Measurements from ENCODE around the gene MYH1.
"Not testable (repeated sequence)": the region's sequence is repeated elsewhere in the genome, so short reads cannot be mapped to it uniquely, and the experiment has no call there.

MYH1 gene

GRCh38 chr17:10550014-10550413, 31.7 kb upstream of the MYH1 start:
- H2BK5ac ChIP-seq (ENCODE audit: low read length) = no peak overlapping the region
- H3K4me2 ChIP-seq (ENCODE audit: low read length) = no peak overlapping the region
- H3K4me1 ChIP-seq (ENCODE audit: control insufficient read depth, low read depth, low read length) = no peaks in the 10 kb centered on the region
- H3K4ac ChIP-seq (ENCODE audit: low read depth, low read length) = no peak overlapping the region
- H3K27ac ChIP-seq (ENCODE audit: low read depth, low read length) = no peak overlapping the region
- H2BK120ac ChIP-seq (ENCODE audit: low read depth, low read length) = no peak overlapping the region
- DNase-seq = no peak
- no peak overlapping the region for H4K5ac ChIP-seq (ENCODE audit: low read length)
- H3K36me3 ChIP-seq (ENCODE audit: control insufficient read depth, insufficient read depth, low read length) = no peaks in the 10 kb centered on the region
- H3K27me3 ChIP-seq (ENCODE audit: insufficient read depth, low read length, poor library complexity) = no peaks in the 10 kb centered on the region
- H3K79me1 ChIP-seq (ENCODE audit: low read length) = no peaks in the 10 kb centered on the region
- H3K56ac ChIP-seq (ENCODE audit: low read length) = no peak overlapping the region
- no CpG with 5 or more reads among the region's 4 CpGs for WGBS (ENCODE audit: extremely low coverage, insufficient coverage, low lambda C conversion rate)
- H4K8ac ChIP-seq (ENCODE audit: low read depth, low read length) = no peak overlapping the region
- no peak overlapping the region for H3K23ac ChIP-seq (ENCODE audit: low read length)
- H2BK15ac ChIP-seq (replicated peaks; ENCODE audit: low read depth) = no peak overlapping the region
- no peak overlapping the region for H3K4me3 ChIP-seq (ENCODE audit: low read length)
- H3K79me2 ChIP-seq (ENCODE audit: control insufficient read depth, insufficient read depth, low read length) = no peaks in the 10 kb centered on the region
- H2AK5ac ChIP-seq (ENCODE audit: low read length) = no peak overlapping the region
- H3K9ac ChIP-seq (ENCODE audit: low read length) = no peak overlapping the region
- no peak overlapping the region for H3K18ac ChIP-seq (ENCODE audit: low read length)

DNA sequence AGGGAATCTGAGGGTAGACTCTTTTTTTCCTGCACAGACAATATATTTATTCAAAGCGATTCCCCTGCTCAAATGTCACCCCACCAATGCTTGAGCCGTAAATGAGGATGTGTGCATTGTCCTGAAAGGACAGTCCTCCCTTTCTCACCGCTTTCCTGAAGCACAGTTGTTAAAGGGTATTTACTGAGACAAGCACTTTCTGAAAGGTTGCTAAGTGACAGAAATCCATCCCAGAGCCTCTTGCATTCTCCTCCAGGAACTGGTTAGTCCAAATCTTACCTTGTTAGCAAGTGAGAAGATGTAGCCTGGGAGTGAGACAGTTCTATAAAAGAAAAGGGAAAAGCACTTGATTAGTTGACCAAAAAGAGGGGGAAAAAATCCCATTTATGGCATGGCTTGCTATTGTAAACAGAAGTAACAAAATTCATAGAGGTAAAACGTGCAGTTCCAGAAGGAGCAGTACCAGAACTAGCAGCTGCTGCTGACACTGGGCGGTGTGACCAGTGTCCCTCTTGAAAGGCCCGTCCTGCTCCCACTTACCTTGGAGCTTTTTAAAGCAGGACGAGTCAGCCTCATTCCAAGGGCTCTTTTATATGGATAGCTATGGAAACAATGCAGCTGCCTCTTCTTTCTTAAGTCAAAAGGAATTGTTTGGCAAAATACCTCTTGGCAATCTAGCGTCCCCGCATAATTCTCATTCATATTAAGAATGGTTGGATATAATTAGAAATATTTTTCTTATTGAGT, 30.9 kb upstream of the MYH1 start, which contains the start of gene MYH2:
Gene MYH2, minus strand, starts transcription at position 563 of the 747 bp plus-strand sequence. CDS start 1,738 bp downstream, outside the sequence.
- WGBS (ENCODE audit: extremely low coverage, insufficient coverage, low lambda C conversion rate) = no CpG with 5 or more reads among the region's 9 CpGs
- no peak within 1 kb of the TSS for H3K9ac ChIP-seq (ENCODE audit: low read length)

GRCh38 chr17:10547351-10547750, 29.0 kb upstream of the MYH1 start:
- H3K56ac ChIP-seq (ENCODE audit: low read length) = no peak overlapping the region
- H3K4me3 ChIP-seq (ENCODE audit: low read length) = no peak overlapping the region
- H4K5ac ChIP-seq (ENCODE audit: low read length) = no peak overlapping the region
- H2BK120ac ChIP-seq (ENCODE audit: low read depth, low read length) = no peak overlapping the region
- no CpG with 5 or more reads among the region's 6 CpGs for WGBS (ENCODE audit: extremely low coverage, insufficient coverage, low lambda C conversion rate)
- no peaks in the 10 kb centered on the region for H3K79me2 ChIP-seq (ENCODE audit: control insufficient read depth, insufficient read depth, low read length)
- no peak overlapping the region for H2AK5ac ChIP-seq (ENCODE audit: low read length)
- no peak overlapping the region for H3K4ac ChIP-seq (ENCODE audit: low read depth, low read length)
- H3K27me3 ChIP-seq (ENCODE audit: insufficient read depth, low read length, poor library complexity) = no peaks in the 10 kb centered on the region
- H3K79me1 ChIP-seq (ENCODE audit: low read length) = no peaks in the 10 kb centered on the region
- H3K23ac ChIP-seq (ENCODE audit: low read length) = no peak overlapping the region
- no peak overlapping the region for H3K4me2 ChIP-seq (ENCODE audit: low read length)
- H3K18ac ChIP-seq (ENCODE audit: low read length) = no peak overlapping the region
- no peak overlapping the region for H2BK5ac ChIP-seq (ENCODE audit: low read length)
- no peak for DNase-seq
- no peak overlapping the region for H3K27ac ChIP-seq (ENCODE audit: low read depth, low read length)
- H3K9ac ChIP-seq (ENCODE audit: low read length) = no peak overlapping the region
- no peaks in the 10 kb centered on the region for H3K4me1 ChIP-seq (ENCODE audit: control insufficient read depth, low read depth, low read length)
- no peaks in the 10 kb centered on the region for H3K36me3 ChIP-seq (ENCODE audit: control insufficient read depth, insufficient read depth, low read length)
- no peak overlapping the region for H4K8ac ChIP-seq (ENCODE audit: low read depth, low read length)
- H2BK15ac ChIP-seq (replicated peaks; ENCODE audit: low read depth) = no peak overlapping the region

More for the DNA sequence above, 30.9 kb upstream of the MYH1 start, which contains the start of gene MYH2:
- Histone ChIP-seq H3K4me1 (ENCODE audit: control insufficient read depth, low read depth, low read length) (no peaks in the 10 kb centered on the region), H2BK120ac (ENCODE audit: low read depth, low read length) (no peak within 1 kb of the TSS), H3K18ac (ENCODE audit: low read length) (no peak within 1 kb of the TSS), H3K27me3 (ENCODE audit: insufficient read depth, low read length, poor library complexity) (no peaks in the 10 kb centered on the region), H3K36me3 (ENCODE audit: control insufficient read depth, insufficient read depth, low read length) (no peaks in the 10 kb centered on the region), H2BK5ac (ENCODE audit: low read length) (no peak within 1 kb of the TSS), H3K56ac (ENCODE audit: low read length) (no peak within 1 kb of the TSS), H4K8ac (ENCODE audit: low read depth, low read length) (no peak within 1 kb of the TSS), H4K5ac (ENCODE audit: low read length) (no peak within 1 kb of the TSS), H3K79me1 (ENCODE audit: low read length) (no peaks in the 10 kb centered on the region), H2AK5ac (ENCODE audit: low read length) (no peak within 1 kb of the TSS), H3K27ac (ENCODE audit: low read depth, low read length) (no peak within 1 kb of the TSS), H3K4me3 (ENCODE audit: low read length) (no peak within 1 kb of the TSS), H2BK15ac (replicated peaks; ENCODE audit: low read depth) (no peak within 1 kb of the TSS), H3K23ac (ENCODE audit: low read length) (no peak within 1 kb of the TSS), H3K4me2 (ENCODE audit: low read length) (no peak within 1 kb of the TSS), H3K79me2 (ENCODE audit: control insufficient read depth, insufficient read depth, low read length) (no peaks in the 10 kb centered on the region), H3K4ac (ENCODE audit: low read depth, low read length) (no peak within 1 kb of the TSS)
- peak; percentile 51 for DNase-seq

- H3K23ac ChIP-seq (ENCODE audit: low read length); H3K4me3 ChIP-seq (ENCODE audit: low read length); H2BK120ac ChIP-seq (ENCODE audit: low read depth, low read length); H3K18ac ChIP-seq (ENCODE audit: low read length); H3K27ac ChIP-seq (ENCODE audit: low read depth, low read length); H3K27me3 ChIP-seq (ENCODE audit: insufficient read depth, low read length, poor library complexity); H3K56ac ChIP-seq (ENCODE audit: low read length); H3K36me3 ChIP-seq (ENCODE audit: control insufficient read depth, insufficient read depth, low read length); H4K5ac ChIP-seq (ENCODE audit: low read length); H4K8ac ChIP-seq (ENCODE audit: low read depth, low read length); H3K9ac ChIP-seq (ENCODE audit: low read length); H2BK15ac ChIP-seq (replicated peaks; ENCODE audit: low read depth); H3K79me1 ChIP-seq (ENCODE audit: low read length); H3K4me1 ChIP-seq (ENCODE audit: control insufficient read depth, low read depth, low read length); H3K4ac ChIP-seq (ENCODE audit: low read depth, low read length); H2AK5ac ChIP-seq (ENCODE audit: low read length); H3K79me2 ChIP-seq (ENCODE audit: control insufficient read depth, insufficient read depth, low read length); H3K4me2 ChIP-seq (ENCODE audit: low read length); H2BK5ac ChIP-seq (ENCODE audit: low read length): not testable (repeated sequence)
- WGBS (ENCODE audit: extremely low coverage, insufficient coverage, low lambda C conversion rate) = no CpG with 5 or more reads among the region's 5 CpGs
- peak; percentile 13 for DNase-seq
These were observed 25.1 kb upstream of the MYH1 start for GRCh38 chr17:10543486-10543885.

GRCh38 chr17:10541179-10541578, 22.8 kb upstream of the MYH1 start:
- not testable (repeated sequence) for H3K18ac ChIP-seq (ENCODE audit: low read length); H3K27me3 ChIP-seq (ENCODE audit: insufficient read depth, low read length, poor library complexity); H3K9ac ChIP-seq (ENCODE audit: low read length); H3K4ac ChIP-seq (ENCODE audit: low read depth, low read length); H3K27ac ChIP-seq (ENCODE audit: low read depth, low read length); H3K36me3 ChIP-seq (ENCODE audit: control insufficient read depth, insufficient read depth, low read length); H4K5ac ChIP-seq (ENCODE audit: low read length); H3K4me3 ChIP-seq (ENCODE audit: low read length); H3K79me1 ChIP-seq (ENCODE audit: low read length); H2BK120ac ChIP-seq (ENCODE audit: low read depth, low read length); H3K79me2 ChIP-seq (ENCODE audit: control insufficient read depth, insufficient read depth, low read length); H3K56ac ChIP-seq (ENCODE audit: low read length); H3K4me2 ChIP-seq (ENCODE audit: low read length); H3K23ac ChIP-seq (ENCODE audit: low read length); H2BK5ac ChIP-seq (ENCODE audit: low read length); H4K8ac ChIP-seq (ENCODE audit: low read depth, low read length); H3K4me1 ChIP-seq (ENCODE audit: control insufficient read depth, low read depth, low read length); H2AK5ac ChIP-seq (ENCODE audit: low read length); H2BK15ac ChIP-seq (replicated peaks; ENCODE audit: low read depth)
- peak; percentile 22 for DNase-seq
- no CpG with 5 or more reads among the region's 6 CpGs for WGBS (ENCODE audit: extremely low coverage, insufficient coverage, low lambda C conversion rate)

- Histone ChIP-seq H3K79me1 (ENCODE audit: low read length) (no peaks in the 10 kb centered on the region), H3K9ac (ENCODE audit: low read length) (no peak overlapping the region), H3K4ac (ENCODE audit: low read depth, low read length) (no peak overlapping the region), H4K8ac (ENCODE audit: low read depth, low read length) (no peak overlapping the region), H3K23ac (ENCODE audit: low read length) (no peak overlapping the region), H3K36me3 (ENCODE audit: control insufficient read depth, insufficient read depth, low read length) (no peaks in the 10 kb centered on the region), H3K4me2 (ENCODE audit: low read length) (no peak overlapping the region), H3K56ac (ENCODE audit: low read length) (no peak overlapping the region), H3K18ac (ENCODE audit: low read length) (no peak overlapping the region), H2AK5ac (ENCODE audit: low read length) (no peak overlapping the region), H3K79me2 (ENCODE audit: control insufficient read depth, insufficient read depth, low read length) (no peaks in the 10 kb centered on the region), H2BK120ac (ENCODE audit: low read depth, low read length) (no peak overlapping the region), H3K4me3 (ENCODE audit: low read length) (no peak overlapping the region), H3K27me3 (ENCODE audit: insufficient read depth, low read length, poor library complexity) (no peaks in the 10 kb centered on the region), H2BK5ac (ENCODE audit: low read length) (no peak overlapping the region), H2BK15ac (replicated peaks; ENCODE audit: low read depth) (no peak overlapping the region), H3K4me1 (ENCODE audit: control insufficient read depth, low read depth, low read length) (no peaks in the 10 kb centered on the region), H3K27ac (ENCODE audit: low read depth, low read length) (no peak overlapping the region), H4K5ac (ENCODE audit: low read length) (no peak overlapping the region)
- WGBS (ENCODE audit: extremely low coverage, insufficient coverage, low lambda C conversion rate) = no CpG with 5 or more reads among the region's 1 CpG
- DNase-seq = no peak
These were observed 13.7 kb upstream of the MYH1 start for GRCh38 chr17:10532026-10532425.

Data from mesendoderm (in vitro differentiated cells).